Endothelial cell of umbilical vein (primary cell): Measurements from ENCODE around the gene DEF6. TPM values are rescaled to one million over a fixed set of nuclear protein-coding genes. Genes with fewer than 3 reads are reported as not detected.

Experiments used
- BruUV-seq: library from RNA; stranded (reverse); fragments of 400-500 nt; replicated peaks from 2 replicates; lab custom pipeline; 2021; lab: Mats Ljungman, UMichigan
- CTCF ChIA-PET: fragments of 300-600, 350-600 bp; sonication (Branson Sonifier 250); formaldehyde crosslinking; loops from one replicate; lab custom pipeline; 2021; ENCODE audit warnings: antibody characterized with exemption, inconsistent platforms; lab: Charles Lee
- POLR2A ChIA-PET: fragments of 300-600, 350-600 bp; sonication (Branson Sonifier 250); formaldehyde crosslinking; loops from one replicate; lab custom pipeline; 2021; ENCODE audit warnings: antibody characterized with exemption, inconsistent platforms; lab: Charles Lee
- DNase-seq: peaks from one replicate; pipeline ENCODE4 v3.0.0-alpha.2; 2011; ENCODE audit warnings: low read depth, low spot score
- FAIRE-seq: peaks from 2 replicates; lab custom pipeline; 2011; peaks lifted over from hg19 to GRCh38; lab: Jason Lieb, UNC
- H2AFZ ChIP-seq: 2 replicates; pipeline ENCODE4 v1.6.0; 2012; ENCODE audit warnings: low read depth, low read length, control low read depth, inconsistent platforms
- H3K27ac ChIP-seq: 2 replicates; pipeline ENCODE4 v1.5.1; 2011; ENCODE audit warnings: low read depth, mild to moderate bottlenecking, control low read depth, low read length, moderate library complexity; ENCODE audit not compliant: insufficient read depth
- H3K27me3 ChIP-seq, 2 experiments: 2 replicates each; pipeline versions ENCODE4 v1.6.0 to v1.6.1; 2011; ENCODE audit warnings: low read length in 2 of 2, mixed read lengths in 1 of 2; ENCODE audit not compliant: control insufficient read depth in 2 of 2, insufficient read depth in 2 of 2
- H3K36me3 ChIP-seq, 2 experiments: 2 replicates in 1 of 2; 3 replicates in 1 of 2; pipeline ENCODE4 v1.5.1; 2011; ENCODE audit warnings: low read length in 2 of 2, mild to moderate bottlenecking in 1 of 2, moderate library complexity in 1 of 2; ENCODE audit not compliant: control insufficient read depth in 2 of 2, insufficient read depth in 2 of 2; ENCODE audit errors: extremely low read depth in 1 of 2
- H3K4me1 ChIP-seq: 3 replicates; pipeline ENCODE4 v1.5.1; 2011; ENCODE audit warnings: mild to moderate bottlenecking, low read length; ENCODE audit not compliant: control insufficient read depth, insufficient read depth; ENCODE audit errors: extremely low read depth
- H3K4me2 ChIP-seq: 2 replicates; pipeline ENCODE4 v1.6.1; 2011; ENCODE audit warnings: low read length, control low read depth, mixed read lengths; ENCODE audit not compliant: insufficient read depth
- H3K4me3 ChIP-seq, 3 experiments: fragments of 200-600 bp in 1 of 3; sonication (generic), shearing (Covaris generic) in 1 of 3; replicated peaks in 1 of 3; 2 replicates each; pipeline ENCODE4 v1.5.1; 2011 to 2016; ENCODE audit warnings: control low read depth in 3 of 3, low read length in 3 of 3, mild to moderate bottlenecking in 2 of 3, inconsistent platforms in 1 of 3, low read depth in 1 of 3, moderate library complexity in 1 of 3; ENCODE audit not compliant: insufficient read depth in 1 of 3
- H3K79me2 ChIP-seq: 2 replicates; pipeline ENCODE4 v1.6.0; 2012; ENCODE audit warnings: low read length, inconsistent platforms; ENCODE audit not compliant: control insufficient read depth, insufficient read depth
- H3K9ac ChIP-seq: replicated peaks from 2 replicates; pipeline ENCODE3; 2011; ENCODE audit warnings: low read length, control low read depth; ENCODE audit not compliant: insufficient read depth; ENCODE audit errors: extremely low read depth
- H3K9me1 ChIP-seq: replicated peaks from 3 replicates; pipeline ENCODE4 v1.6.0; 2011; ENCODE audit warnings: mild to moderate bottlenecking, low read length; ENCODE audit not compliant: control insufficient read depth, insufficient read depth; ENCODE audit errors: extremely low read depth
- H3K9me3 ChIP-seq: replicated peaks from 2 replicates; pipeline ENCODE4 v1.5.1; 2012; ENCODE audit warnings: low read length, inconsistent platforms; ENCODE audit not compliant: control insufficient read depth, insufficient read depth
- H4K20me1 ChIP-seq: replicated peaks from 2 replicates; pipeline ENCODE3; 2011; ENCODE audit warnings: mild to moderate bottlenecking, low read length; ENCODE audit not compliant: control insufficient read depth, insufficient read depth; ENCODE audit errors: extremely low read depth
- EZH2 ChIP-seq: IDR thresholded peaks from 2 replicates; pipeline ENCODE4 v1.6.1; 2012; ENCODE audit warnings: borderline replicate concordance, low read depth, mild to moderate bottlenecking, moderate library complexity, low read length, inconsistent platforms; ENCODE audit not compliant: severe bottlenecking
- FOS ChIP-seq: IDR thresholded peaks from 2 replicates; pipeline ENCODE4 v1.6.1; 2011; ENCODE audit warnings: mild to moderate bottlenecking, low read length, moderate library complexity, borderline replicate concordance; ENCODE audit not compliant: insufficient read depth
- GATA2 ChIP-seq: IDR thresholded peaks from 2 replicates; pipeline ENCODE4 v1.7.0; 2011; ENCODE audit warnings: low read depth, mild to moderate bottlenecking, moderate library complexity, mixed read lengths, low read length; ENCODE audit not compliant: insufficient read length, insufficient read depth
- JUN ChIP-seq: IDR thresholded peaks from 2 replicates; pipeline ENCODE4 v1.6.1; 2011; ENCODE audit warnings: borderline replicate concordance, low read depth; ENCODE audit not compliant: insufficient read length, insufficient read depth
- MYC ChIP-seq: IDR thresholded peaks from one replicate; pipeline ENCODE4 v1.6.1; 2011; ENCODE audit warnings: mild to moderate bottlenecking, low read depth, low read length
- POLR2A ChIP-seq: IDR thresholded peaks from 2 replicates; pipeline ENCODE4 v1.6.1; 2012; ENCODE audit warnings: low read depth, mild to moderate bottlenecking, control low read depth, low read length
- POLR2AphosphoS5 ChIP-seq: IDR thresholded peaks from 2 replicates; pipeline ENCODE4 v1.6.1; 2012; ENCODE audit warnings: low read depth, mild to moderate bottlenecking, control low read depth, low read length, moderate library complexity; ENCODE audit not compliant: insufficient read depth
- dilution Hi-C: fragments of 300-500 bp; cut with MboI; formaldehyde crosslinking; loops from one replicate; pipeline ENCODE4 v1.15.0; 2019; ENCODE audit warnings: low sequenced_read_pairs; ENCODE audit not compliant: extremely low pct_ligation_motif_present
- intact Hi-C: fragments of 100-400 bp; cut with micrococcal nuclease; formaldehyde crosslinking; loops from one replicate; pipeline ENCODE4 v1.10.0; 2022
- polyA plus RNA-seq, 4 experiments: library from polyadenylated mRNA; depleted of rRNA in 3 of 4; stranded (reverse) in 3 of 4; unstranded in 1 of 4; fragments of >200 nt; gene quantifications; 2 replicates each; pipeline versions ENCODE4 v1.2.1 to v1.2.3, GENCODE V29; 2011 to 2012; ENCODE audit warnings: missing spikeins in 1 of 4
- total RNA-seq: library from RNA; stranded (reverse); gene quantifications from 2 replicates; pipeline ENCODE4 v1.2.3, GENCODE V29; 2021
- TF ChIP-seq, protein P1 (sequence below), 2 donors: IDR thresholded peaks; 1 replicate in 1 of 2; 2 replicates in 1 of 2; pipeline ENCODE4 v1.5.1; 2011; ENCODE audit warnings: low read length in 2 of 2, mild to moderate bottlenecking in 2 of 2, moderate library complexity in 2 of 2, control low read depth in 1 of 2, inconsistent platforms in 1 of 2, low read depth in 1 of 2; ENCODE audit not compliant: insufficient read depth in 1 of 2; ENCODE audit errors: extremely low read depth in 1 of 2
- TF ChIP-seq, protein P2 (sequence below): IDR thresholded peaks from 2 replicates; pipeline ENCODE4 v1.6.1; 2011; ENCODE audit not compliant: insufficient read depth, insufficient read length

Gene DEF6
- total and polyA plus RNA-seq, 2 donors (not counting 3 experiments of a cell fraction or from before 2014, with no cell fraction given), result 0.59 to 0.77 TPM

DNA sequence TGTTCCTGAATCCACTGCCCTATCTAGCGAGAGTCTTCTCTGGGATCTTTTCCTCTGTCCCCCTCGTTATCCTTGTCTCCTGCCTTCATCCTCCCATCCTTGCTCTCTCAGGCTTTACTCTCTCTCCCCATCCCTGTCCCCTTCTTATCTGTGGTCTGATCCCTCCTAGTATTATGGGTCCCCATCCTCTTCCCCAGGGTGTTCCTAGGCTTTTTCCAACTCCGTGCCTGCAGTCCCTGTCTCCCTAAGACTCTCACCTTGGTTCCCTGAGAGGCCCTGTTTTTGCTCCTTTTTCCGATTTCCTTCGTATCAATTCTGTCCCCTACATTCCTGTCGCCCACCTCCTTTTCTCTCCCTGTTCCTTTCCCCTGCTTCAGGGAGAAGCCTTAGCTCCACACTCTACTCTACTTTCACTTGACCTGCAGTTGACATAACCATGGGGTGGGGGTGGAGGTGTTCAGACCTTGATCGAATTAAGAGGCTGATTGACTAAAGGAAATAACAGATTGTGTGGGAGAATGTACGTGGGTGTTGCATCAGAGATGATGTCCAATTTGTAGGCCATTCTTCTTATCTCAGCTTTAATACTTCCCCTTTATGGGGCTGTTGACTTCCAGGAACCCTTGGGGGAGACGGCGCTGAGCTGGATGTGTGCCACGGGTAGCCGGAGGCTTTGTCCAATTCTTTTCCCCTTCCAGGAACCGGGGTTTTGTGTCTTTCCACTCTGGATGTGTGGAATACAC lies 45.6 kb downstream of the DEF6 start:
- Histone ChIP-seq H3K9me1 (no peaks in the 10 kb centered on the region), H3K4me3 (peak overlapping the region; percentile 47 to 75 (median 70)), H3K36me3 (peaks cover 2 to 8% of the 10 kb centered on the region in 2 experiments), H3K27ac (peak overlapping the region; percentile 58), H3K9ac (peak overlapping the region; percentile 90), H3K4me1 (peaks cover 14% of the 10 kb centered on the region), H2AFZ (peak overlapping the region; percentile 61), H3K9me3 (no peaks in the 10 kb centered on the region), H3K79me2 (peaks cover 43% of the 10 kb centered on the region), H3K27me3 (peaks cover 0 to 4% of the 10 kb centered on the region in 2 experiments), H4K20me1 (peaks cover 2% of the 10 kb centered on the region), H3K4me2 (peak overlapping the region; percentile 95)
- TF ChIP-seq EZH2 (no peak), POLR2AphosphoS5 (no peak), JUN (no peak), MYC (no peak), POLR2A (no peak), GATA2 (no peak), FOS (no peak)
- TF ChIP-seq, protein P1, sequence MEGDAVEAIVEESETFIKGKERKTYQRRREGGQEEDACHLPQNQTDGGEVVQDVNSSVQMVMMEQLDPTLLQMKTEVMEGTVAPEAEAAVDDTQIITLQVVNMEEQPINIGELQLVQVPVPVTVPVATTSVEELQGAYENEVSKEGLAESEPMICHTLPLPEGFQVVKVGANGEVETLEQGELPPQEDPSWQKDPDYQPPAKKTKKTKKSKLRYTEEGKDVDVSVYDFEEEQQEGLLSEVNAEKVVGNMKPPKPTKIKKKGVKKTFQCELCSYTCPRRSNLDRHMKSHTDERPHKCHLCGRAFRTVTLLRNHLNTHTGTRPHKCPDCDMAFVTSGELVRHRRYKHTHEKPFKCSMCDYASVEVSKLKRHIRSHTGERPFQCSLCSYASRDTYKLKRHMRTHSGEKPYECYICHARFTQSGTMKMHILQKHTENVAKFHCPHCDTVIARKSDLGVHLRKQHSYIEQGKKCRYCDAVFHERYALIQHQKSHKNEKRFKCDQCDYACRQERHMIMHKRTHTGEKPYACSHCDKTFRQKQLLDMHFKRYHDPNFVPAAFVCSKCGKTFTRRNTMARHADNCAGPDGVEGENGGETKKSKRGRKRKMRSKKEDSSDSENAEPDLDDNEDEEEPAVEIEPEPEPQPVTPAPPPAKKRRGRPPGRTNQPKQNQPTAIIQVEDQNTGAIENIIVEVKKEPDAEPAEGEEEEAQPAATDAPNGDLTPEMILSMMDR (IDR thresholded peaks at IDR 0.05; ENCODE audit: extremely low read depth in 1 of 2, insufficient read depth in 1 of 2, low read depth in 1 of 2, low read length in 2 of 2), result no peak
- TF ChIP-seq, protein P2, sequence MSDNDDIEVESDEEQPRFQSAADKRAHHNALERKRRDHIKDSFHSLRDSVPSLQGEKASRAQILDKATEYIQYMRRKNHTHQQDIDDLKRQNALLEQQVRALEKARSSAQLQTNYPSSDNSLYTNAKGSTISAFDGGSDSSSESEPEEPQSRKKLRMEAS, result no peak
- peak; percentile 67 for FAIRE-seq
- peak; percentile 75 for DNase-seq
- CTCF ChIA-PET, result interaction anchor here (0.7 to 6.9 kb wide), 19 partner anchors 11 to 138 kb away, joined by 3 to 270 read pairs (median 6); partner anchors contain the start of genes DEF6, FANCE and RPL10A
- dilution Hi-C loops (no loop called here), intact Hi-C loops (loop anchor here (1.0 kb wide), 1 partner anchor 27 kb away; no protein-coding TSS in a partner anchor)
- POLR2A ChIA-PET, result interaction anchor here (0.6 to 1.6 kb wide), 4 partner anchors 106 to 1916 kb away, joined by 3 to 6 read pairs (median 4); partner anchors contain the start of gene RPL10A
- BruUV-seq, result TSS peak; percentile 35
